ENCODE measurements around the gene TPCN2. TPM values are rescaled to one million over a fixed set of nuclear protein-coding genes. Genes with fewer than 3 reads are reported as not detected.

TPCN2 gene
- polyA plus RNA-seq, 3 donors = 13.4 to 21.5 (median 15.1) TPM

- no peak for DNase-seq (ENCODE audit: extremely low read depth in 1 of 11, low read depth in 9 of 11, low spot score in 4 of 11)
Measured at GRCh38 chr11:69084371-69084770, 35.6 kb downstream of the TPCN2 start.

- DNase-seq (ENCODE audit: extremely low read depth in 1 of 11, low read depth in 9 of 11, low spot score in 4 of 11) = no peak
Measured at GRCh38 chr11:69085490-69086095, 36.9 kb downstream of the TPCN2 start.

DNA sequence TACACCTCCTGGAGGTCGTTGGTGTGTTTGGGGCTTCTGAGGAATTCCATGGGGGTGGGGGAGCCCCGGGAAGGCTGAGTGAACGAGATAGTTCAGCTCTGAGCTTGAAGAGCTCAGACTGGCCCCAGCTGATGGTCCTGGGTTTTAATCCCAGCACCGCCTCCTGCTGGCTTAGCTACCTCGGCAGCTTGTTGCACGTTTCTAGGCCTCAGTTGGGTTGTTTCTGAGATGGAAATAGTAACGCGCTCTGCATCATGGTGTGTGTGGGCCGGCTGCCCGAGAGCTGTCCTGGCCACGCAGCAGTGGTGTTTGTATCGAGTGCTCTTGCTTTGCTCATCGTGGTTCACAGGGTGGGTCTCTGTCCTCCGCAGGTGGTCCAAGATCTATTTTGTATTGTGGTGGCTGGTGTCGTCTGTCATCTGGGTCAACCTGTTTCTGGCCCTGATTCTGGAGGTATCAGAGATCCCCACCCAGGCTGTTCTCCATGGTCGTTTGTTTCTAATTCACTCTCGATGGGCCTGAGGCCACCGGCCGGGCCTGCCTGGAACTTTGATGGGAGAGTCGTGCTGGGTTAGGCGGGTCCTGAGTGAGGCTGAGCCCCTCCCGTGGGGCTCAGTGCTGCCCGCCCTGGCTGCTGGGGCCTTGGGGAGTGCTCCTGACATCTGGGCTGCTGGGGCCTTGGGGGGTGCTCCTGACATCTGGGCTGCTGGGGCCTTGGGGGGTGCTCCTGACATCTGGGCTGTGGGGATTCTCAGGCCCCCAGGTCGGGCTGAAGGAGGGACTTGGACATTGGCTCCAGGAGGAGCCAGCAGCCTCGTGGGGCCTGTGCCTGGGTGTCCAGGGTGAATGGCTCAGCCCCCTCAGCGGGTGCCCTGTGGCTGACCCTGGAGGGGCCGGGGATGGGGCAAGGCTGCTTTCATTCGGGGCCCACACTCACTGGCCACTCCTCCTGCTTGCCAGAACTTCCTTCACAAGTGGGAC is 37.7 kb downstream of the TPCN2 start:
- DNase-seq (ENCODE audit: extremely low read depth in 1 of 11, low read depth in 9 of 11, low spot score in 4 of 11) = no peak

GRCh38 chr11:69087133-69087524 is 38.4 kb downstream of the TPCN2 start:
- no peak for DNase-seq (ENCODE audit: extremely low read depth in 1 of 11, low read depth in 9 of 11, low spot score in 4 of 11)

DNA sequence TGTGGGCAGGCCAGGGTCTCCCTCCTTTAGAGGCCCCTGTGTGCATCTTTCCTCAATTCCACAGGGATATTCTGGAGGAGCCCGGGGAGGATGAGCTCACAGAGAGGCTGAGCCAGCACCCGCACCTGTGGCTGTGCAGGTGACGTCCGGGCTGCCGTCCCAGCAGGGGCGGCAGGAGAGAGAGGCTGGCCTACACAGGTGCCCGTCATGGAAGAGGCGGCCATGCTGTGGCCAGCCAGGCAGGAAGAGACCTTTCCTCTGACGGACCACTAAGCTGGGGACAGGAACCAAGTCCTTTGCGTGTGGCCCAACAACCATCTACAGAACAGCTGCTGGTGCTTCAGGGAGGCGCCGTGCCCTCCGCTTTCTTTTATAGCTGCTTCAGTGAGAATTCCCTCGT is 39.1 kb downstream of the TPCN2 start:
- no peak for DNase-seq (ENCODE audit: extremely low read depth in 1 of 11, low read depth in 9 of 11, low spot score in 4 of 11)

DNA sequence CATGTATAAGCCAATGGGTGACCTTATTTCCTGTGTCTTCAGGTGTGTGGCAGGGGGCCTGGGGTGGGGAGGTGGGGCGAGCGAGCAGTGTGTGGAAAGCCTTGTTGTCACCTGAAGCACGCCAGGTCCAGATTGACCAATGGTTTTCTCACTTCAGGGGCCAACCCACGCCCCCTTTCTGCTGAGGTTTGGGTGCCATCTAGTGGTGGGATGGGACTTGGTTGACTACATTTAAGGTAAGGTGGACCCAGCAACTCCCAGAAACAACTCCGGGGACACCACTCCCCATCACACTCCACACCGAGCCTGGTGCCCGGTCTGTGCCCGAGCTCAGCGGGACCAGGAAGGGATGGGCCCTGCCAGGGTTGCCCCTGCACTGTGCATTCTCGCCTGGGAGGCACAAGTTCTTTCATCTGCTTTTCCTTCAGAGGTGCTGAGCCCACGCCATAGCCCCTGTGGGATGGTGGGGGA is 40.0 kb downstream of the TPCN2 start:
- peak in 9 of 11 donors; percentile 50 to 82 (median 64) for DNase-seq (ENCODE audit: extremely low read depth in 1 of 11, low read depth in 9 of 11, low spot score in 4 of 11)

DNA sequence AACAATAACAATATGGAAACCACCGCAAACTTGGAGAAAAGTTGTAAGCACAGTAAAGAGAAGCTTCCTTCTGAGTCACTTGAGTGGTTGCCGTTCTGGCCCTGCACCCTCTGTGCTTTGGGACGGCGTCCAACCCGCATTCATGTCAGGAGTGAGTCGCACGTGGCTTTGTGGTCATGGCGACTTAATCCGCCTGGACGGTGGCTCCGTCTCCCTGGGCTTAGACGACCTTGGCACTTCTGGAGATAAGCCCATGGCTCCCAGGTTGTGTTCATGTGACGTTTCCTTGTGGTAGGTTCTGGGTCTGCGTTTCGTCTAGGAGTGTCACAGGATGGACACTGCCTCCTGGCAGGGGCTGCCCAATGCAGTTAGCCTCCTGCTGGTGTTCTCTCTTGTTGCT is 40.5 kb downstream of the TPCN2 start:
- DNase-seq (ENCODE audit: extremely low read depth in 1 of 11, low read depth in 9 of 11, low spot score in 4 of 11) = no peak

DNA sequence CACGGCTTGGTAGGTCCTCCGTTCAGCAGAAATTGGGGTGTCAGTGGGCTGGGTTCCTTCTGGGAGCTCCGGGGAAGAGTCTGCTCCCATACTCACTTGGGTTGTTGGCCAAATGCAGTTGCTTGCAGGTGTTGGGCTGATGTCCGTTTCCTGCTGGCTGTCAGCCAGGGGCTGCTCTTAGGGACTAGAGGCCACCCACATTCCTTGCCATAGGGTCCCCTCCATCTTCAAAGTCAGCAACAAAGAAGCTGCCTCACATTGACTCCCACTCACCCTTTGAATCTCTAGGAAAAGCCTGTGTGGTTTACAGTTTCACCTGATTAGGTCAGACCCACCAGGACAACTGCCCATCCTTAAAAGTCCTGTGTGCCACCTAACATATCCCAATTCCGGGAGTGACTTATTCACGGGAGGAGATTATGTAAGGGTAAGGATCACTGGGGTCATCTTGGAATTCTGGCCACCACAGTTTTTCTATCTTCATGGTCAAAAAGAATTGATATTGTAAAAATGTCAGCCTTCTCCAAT is 43.0 kb downstream of the TPCN2 start:
- DNase-seq (ENCODE audit: extremely low read depth in 1 of 11, low read depth in 9 of 11, low spot score in 4 of 11) = no peak

GRCh38 chr11:69092263-69092662 is 43.5 kb downstream of the TPCN2 start:
- no peak for DNase-seq (ENCODE audit: extremely low read depth in 1 of 11, low read depth in 9 of 11, low spot score in 4 of 11)

GRCh38 chr11:69093106-69093505 is 44.4 kb downstream of the TPCN2 start:
- no peak for DNase-seq (ENCODE audit: extremely low read depth in 1 of 11, low read depth in 9 of 11, low spot score in 4 of 11)

- no peak for DNase-seq (ENCODE audit: extremely low read depth in 1 of 11, low read depth in 9 of 11, low spot score in 4 of 11)
Measured at GRCh38 chr11:69094111-69094914, 45.6 kb downstream of the TPCN2 start.

- DNase-seq (ENCODE audit: extremely low read depth in 1 of 11, low read depth in 9 of 11, low spot score in 4 of 11) = no peak
Measured at GRCh38 chr11:69094915-69095290, 46.2 kb downstream of the TPCN2 start.

GRCh38 chr11:69095300-69095699 is 46.6 kb downstream of the TPCN2 start:
- no peak for DNase-seq (ENCODE audit: extremely low read depth in 1 of 11, low read depth in 9 of 11, low spot score in 4 of 11)

DNA sequence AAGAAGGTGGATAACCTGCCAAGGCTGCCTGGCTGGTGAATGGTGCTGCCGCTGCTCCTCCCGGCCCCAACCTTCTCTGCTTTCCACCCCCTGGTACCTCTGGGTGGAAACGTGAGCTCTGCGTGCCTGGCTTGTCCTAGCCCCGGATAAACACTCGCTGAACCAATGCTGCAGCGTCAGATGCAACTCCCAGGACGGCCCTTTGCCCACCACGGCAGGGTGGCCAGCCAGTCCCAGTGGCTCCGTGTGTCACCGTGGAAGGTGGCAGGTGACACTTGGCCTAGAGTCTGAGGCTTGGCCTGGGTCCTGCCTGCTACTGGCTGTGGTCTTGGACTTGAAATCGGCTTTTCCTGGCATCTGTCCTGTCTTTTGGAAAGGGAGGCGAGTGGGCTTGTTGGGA is 47.7 kb downstream of the TPCN2 start:
- DNase-seq (ENCODE audit: extremely low read depth in 1 of 11, low read depth in 9 of 11, low spot score in 4 of 11) = no peak

GRCh38 chr11:69097263-69097662 is 48.5 kb downstream of the TPCN2 start:
- DNase-seq (ENCODE audit: extremely low read depth in 1 of 11, low read depth in 9 of 11, low spot score in 4 of 11) = no peak

DNA sequence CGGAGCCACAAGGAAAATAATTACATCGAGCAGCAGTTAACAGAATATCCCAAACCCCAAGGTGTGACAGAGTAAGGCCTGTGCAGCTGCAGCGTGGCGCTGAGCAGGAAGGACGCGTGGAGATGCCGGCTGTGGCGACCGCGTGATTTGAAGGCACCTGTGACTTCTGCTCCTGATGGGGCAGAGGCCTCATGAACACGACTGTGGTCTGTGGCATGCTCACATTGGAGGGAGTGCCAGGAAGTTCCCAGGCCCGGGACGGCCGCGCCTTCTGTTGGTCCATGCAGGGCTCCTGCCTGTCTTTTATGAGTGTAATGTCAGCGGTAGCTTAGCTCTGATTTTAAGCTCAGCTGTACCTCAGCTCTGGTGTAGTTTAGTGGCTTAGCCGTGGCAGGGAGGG is 50.4 kb downstream of the TPCN2 start:
- DNase-seq (ENCODE audit: extremely low read depth in 1 of 11, low read depth in 9 of 11, low spot score in 4 of 11) = no peak

- no peak for DNase-seq (ENCODE audit: extremely low read depth in 1 of 11, low read depth in 9 of 11, low spot score in 4 of 11)
Measured at GRCh38 chr11:69100454-69101114, 51.9 kb downstream of the TPCN2 start.

DNA sequence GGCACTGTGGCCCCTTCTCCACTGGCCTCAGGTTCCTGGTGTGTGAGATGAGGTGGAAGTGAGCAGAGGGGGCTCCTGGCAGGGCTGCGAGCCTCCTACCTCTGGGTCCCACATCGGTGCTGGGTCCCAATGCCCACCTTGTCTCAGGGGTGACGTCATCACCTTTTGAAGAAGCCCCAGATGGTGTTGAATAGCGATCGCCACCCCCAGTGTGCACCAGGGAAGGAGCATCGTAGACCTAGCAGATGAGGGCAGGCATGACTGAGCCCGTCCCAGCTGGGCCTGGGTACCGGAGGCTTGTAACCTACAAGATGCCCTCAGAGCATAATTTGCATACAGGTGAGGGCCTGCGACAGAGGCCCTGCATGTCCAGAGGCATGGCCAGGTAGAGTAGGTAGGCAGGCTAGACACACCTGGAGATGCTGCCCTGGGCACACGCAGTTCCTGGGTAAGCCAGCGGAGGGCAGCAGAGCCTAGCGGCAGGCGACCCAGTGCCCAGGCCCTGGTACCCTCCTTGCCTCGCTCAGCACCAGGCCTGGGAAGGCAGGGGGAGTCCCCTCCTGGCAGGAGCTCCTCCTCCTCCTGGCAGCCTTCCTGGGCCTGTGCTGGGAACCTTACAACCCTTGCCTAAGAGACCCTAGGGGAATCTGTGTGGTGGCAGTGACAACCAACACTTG is 52.5 kb downstream of the TPCN2 start:
- DNase-seq (ENCODE audit: extremely low read depth in 1 of 11, low read depth in 9 of 11, low spot score in 4 of 11) = peak in 5 of 11 donors; percentile 56 to 63 (median 59)

Data from renal cortex interstitium (tissue), 11 donors.